ENCODE measurements around the gene NTNG1. TPM values are rescaled to one million over a fixed set of nuclear protein-coding genes. Genes with fewer than 3 reads are reported as not detected.

The NTNG1 gene
- total and polyA plus RNA-seq, 10 of the 15 experiments (the other 5 are each of a cell fraction or from before 2014, with no cell fraction given): 0.18 to 2.3 (median 1.1) TPM; not detected in 1

DNA sequence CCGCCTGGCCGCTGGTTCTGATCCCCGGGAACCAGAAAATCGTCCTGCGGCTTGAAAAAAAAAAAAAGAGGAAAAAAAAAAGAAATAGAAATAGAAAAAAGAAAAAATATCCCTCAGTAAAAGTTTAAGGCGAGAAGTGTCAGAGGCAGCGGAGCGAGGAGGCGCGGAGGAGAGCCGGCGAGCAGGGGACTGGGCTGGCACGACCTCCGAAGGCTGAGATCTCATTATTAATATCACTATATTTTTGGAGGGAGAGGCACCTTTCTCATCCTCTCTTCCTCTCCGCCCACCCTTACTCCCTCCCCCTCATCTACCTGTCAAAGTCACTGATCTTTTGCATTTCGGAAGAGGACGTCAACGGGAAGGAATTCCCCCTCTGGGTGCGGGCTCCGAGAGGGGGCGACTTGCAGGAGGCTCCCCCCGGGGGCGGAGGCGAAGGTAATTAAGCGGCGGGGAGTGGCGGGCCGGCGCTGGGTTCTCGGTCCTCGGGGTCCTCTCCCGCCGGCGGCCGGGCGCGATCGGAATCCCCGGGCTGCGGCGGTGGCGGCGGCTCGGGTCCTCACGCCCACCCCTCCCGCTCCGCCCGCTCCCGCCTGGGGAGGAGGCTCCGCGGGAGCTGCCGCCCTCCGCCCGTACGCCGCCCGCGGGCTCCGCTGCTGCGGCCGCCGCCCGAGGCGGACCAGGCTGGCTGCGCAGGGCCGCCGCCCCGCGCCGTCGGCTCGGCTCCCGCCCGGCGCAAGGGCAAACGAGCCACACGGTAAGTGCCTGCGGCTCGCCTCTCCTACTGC lies at the start of gene NTNG1 (continued):
- TF ChIP-seq MXI1 (IDR thresholded peaks at IDR 0.05; ENCODE audit: low read depth, low read length) (no peak), SMC3 (IDR thresholded peaks at IDR 0.05; ENCODE audit: borderline replicate concordance, low read length) (no peak), NRF1 (conservative IDR thresholded peaks at IDR 0.05; ENCODE audit: low read depth, low read length) (no peak), SREBF1 (IDR thresholded peaks at IDR 0.05; ENCODE audit: low read length) (no peak), HDGF (IDR thresholded peaks at IDR 0.05) (no peak), ZNF622 (IDR thresholded peaks at IDR 0.05) (no peak), SMAD5 (IDR thresholded peaks at IDR 0.05; ENCODE audit: low read depth) (no peak), STAT1 (conservative IDR thresholded peaks at IDR 0.05) (no peak), RBBP5 (conservative IDR thresholded peaks at IDR 0.05) (no peak), CBFB (IDR thresholded peaks at IDR 0.05; ENCODE audit: low read depth) (no peak), TAF1 (IDR thresholded peaks at IDR 0.05; ENCODE audit: borderline replicate concordance, low read depth, low read length) (no peak), POLR2AphosphoS5 (IDR thresholded peaks at IDR 0.05; ENCODE audit: low read length) (no peak), EED (IDR thresholded peaks at IDR 0.05; ENCODE audit: low read depth) (peak; percentile 25; the same call in 1 of the 2 replicates), BHLHE40 (IDR thresholded peaks at IDR 0.05; ENCODE audit: borderline replicate concordance in 1 of 2, low read depth in 2 of 2, low read length in 1 of 2) (no peak), ZNF384 (IDR thresholded peaks at IDR 0.05; ENCODE audit: borderline replicate concordance, low read depth, low read length) (no peak), CREB1 (IDR thresholded peaks at IDR 0.05; ENCODE audit: low read depth) (peak; percentile 50; the same call in 1 of the 2 replicates), RELA (IDR thresholded peaks at IDR 0.05; ENCODE audit: borderline replicate concordance, partially characterized antibody) (no peak), RFX5 (IDR thresholded peaks at IDR 0.05; ENCODE audit: low read depth, low read length) (no peak)
- TF ChIP-seq, protein P1, sequence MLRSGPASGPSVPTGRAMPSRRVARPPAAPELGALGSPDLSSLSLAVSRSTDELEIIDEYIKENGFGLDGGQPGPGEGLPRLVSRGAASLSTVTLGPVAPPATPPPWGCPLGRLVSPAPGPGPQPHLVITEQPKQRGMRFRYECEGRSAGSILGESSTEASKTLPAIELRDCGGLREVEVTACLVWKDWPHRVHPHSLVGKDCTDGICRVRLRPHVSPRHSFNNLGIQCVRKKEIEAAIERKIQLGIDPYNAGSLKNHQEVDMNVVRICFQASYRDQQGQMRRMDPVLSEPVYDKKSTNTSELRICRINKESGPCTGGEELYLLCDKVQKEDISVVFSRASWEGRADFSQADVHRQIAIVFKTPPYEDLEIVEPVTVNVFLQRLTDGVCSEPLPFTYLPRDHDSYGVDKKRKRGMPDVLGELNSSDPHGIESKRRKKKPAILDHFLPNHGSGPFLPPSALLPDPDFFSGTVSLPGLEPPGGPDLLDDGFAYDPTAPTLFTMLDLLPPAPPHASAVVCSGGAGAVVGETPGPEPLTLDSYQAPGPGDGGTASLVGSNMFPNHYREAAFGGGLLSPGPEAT (IDR thresholded peaks at IDR 0.05; ENCODE audit: low read depth): no peak
- TF ChIP-seq, protein P2, sequence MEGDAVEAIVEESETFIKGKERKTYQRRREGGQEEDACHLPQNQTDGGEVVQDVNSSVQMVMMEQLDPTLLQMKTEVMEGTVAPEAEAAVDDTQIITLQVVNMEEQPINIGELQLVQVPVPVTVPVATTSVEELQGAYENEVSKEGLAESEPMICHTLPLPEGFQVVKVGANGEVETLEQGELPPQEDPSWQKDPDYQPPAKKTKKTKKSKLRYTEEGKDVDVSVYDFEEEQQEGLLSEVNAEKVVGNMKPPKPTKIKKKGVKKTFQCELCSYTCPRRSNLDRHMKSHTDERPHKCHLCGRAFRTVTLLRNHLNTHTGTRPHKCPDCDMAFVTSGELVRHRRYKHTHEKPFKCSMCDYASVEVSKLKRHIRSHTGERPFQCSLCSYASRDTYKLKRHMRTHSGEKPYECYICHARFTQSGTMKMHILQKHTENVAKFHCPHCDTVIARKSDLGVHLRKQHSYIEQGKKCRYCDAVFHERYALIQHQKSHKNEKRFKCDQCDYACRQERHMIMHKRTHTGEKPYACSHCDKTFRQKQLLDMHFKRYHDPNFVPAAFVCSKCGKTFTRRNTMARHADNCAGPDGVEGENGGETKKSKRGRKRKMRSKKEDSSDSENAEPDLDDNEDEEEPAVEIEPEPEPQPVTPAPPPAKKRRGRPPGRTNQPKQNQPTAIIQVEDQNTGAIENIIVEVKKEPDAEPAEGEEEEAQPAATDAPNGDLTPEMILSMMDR (IDR thresholded peaks at IDR 0.05 in 2 of 3, conservative IDR thresholded peaks at IDR 0.05 in 1 of 3; ENCODE audit: control insufficient read depth in 2 of 3, extremely low read depth in 1 of 3, insufficient read depth in 1 of 3, low read depth in 3 of 3, low read length in 3 of 3): no peak
- TF ChIP-seq, protein P3, sequence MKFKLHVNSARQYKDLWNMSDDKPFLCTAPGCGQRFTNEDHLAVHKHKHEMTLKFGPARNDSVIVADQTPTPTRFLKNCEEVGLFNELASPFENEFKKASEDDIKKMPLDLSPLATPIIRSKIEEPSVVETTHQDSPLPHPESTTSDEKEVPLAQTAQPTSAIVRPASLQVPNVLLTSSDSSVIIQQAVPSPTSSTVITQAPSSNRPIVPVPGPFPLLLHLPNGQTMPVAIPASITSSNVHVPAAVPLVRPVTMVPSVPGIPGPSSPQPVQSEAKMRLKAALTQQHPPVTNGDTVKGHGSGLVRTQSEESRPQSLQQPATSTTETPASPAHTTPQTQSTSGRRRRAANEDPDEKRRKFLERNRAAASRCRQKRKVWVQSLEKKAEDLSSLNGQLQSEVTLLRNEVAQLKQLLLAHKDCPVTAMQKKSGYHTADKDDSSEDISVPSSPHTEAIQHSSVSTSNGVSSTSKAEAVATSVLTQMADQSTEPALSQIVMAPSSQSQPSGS (IDR thresholded peaks at IDR 0.05; ENCODE audit: low read length): no peak
- TF ChIP-seq, protein P4, sequence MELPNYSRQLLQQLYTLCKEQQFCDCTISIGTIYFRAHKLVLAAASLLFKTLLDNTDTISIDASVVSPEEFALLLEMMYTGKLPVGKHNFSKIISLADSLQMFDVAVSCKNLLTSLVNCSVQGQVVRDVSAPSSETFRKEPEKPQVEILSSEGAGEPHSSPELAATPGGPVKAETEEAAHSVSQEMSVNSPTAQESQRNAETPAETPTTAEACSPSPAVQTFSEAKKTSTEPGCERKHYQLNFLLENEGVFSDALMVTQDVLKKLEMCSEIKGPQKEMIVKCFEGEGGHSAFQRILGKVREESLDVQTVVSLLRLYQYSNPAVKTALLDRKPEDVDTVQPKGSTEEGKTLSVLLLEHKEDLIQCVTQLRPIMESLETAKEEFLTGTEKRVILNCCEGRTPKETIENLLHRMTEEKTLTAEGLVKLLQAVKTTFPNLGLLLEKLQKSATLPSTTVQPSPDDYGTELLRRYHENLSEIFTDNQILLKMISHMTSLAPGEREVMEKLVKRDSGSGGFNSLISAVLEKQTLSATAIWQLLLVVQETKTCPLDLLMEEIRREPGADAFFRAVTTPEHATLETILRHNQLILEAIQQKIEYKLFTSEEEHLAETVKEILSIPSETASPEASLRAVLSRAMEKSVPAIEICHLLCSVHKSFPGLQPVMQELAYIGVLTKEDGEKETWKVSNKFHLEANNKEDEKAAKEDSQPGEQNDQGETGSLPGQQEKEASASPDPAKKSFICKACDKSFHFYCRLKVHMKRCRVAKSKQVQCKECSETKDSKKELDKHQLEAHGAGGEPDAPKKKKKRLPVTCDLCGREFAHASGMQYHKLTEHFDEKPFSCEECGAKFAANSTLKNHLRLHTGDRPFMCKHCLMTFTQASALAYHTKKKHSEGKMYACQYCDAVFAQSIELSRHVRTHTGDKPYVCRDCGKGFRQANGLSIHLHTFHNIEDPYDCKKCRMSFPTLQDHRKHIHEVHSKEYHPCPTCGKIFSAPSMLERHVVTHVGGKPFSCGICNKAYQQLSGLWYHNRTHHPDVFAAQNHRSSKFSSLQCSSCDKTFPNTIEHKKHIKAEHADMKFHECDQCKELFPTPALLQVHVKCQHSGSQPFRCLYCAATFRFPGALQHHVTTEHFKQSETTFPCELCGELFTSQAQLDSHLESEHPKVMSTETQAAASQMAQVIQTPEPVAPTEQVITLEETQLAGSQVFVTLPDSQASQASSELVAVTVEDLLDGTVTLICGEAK (IDR thresholded peaks at IDR 0.05; ENCODE audit: borderline replicate concordance): no peak
